Progenitor cell of endocrine pancreas (in vitro differentiated cells): ENCODE results near the gene WDR5B. TPM values are rescaled to one million over a fixed set of nuclear protein-coding genes. Genes with fewer than 3 reads are reported as not detected.
A peak's percentile ranks its signal among the peaks of the same experiment; 100 is the strongest.
"Not testable (repeated sequence)": the region's sequence is repeated elsewhere in the genome, so short reads cannot be mapped to it uniquely, and the experiment has no call there.

ENCODE experiments used
- DNase-seq: peaks from one replicate; pipeline ENCODE4 v3.0.0; 2021; ENCODE audit warnings: low spot score; ENCODE audit not compliant: unreplicated experiment
- H3K27ac Mint-ChIP-seq: 2 replicates; pipeline ENCODE4 v1.8.0; 2021; ENCODE audit warnings: mild to moderate bottlenecking, moderate library complexity, mixed read lengths
- H3K27me3 Mint-ChIP-seq: 2 replicates; pipeline ENCODE4 v1.8.0; 2021; ENCODE audit warnings: mixed read lengths
- H3K36me3 Mint-ChIP-seq: 2 replicates; pipeline ENCODE4 v1.8.0; 2022; ENCODE audit warnings: mixed read lengths; ENCODE audit not compliant: insufficient read depth
- H3K4me1 Mint-ChIP-seq: 2 replicates; pipeline ENCODE4 v1.8.0; 2021; ENCODE audit warnings: low read depth, mixed read lengths
- H3K4me3 Mint-ChIP-seq: 2 replicates; pipeline ENCODE4 v1.8.0; 2021; ENCODE audit warnings: low read depth, mild to moderate bottlenecking, moderate library complexity, mixed read lengths
- H3K9me3 Mint-ChIP-seq: 2 replicates; pipeline ENCODE4 v1.8.0; 2021; ENCODE audit warnings: low read depth, mixed read lengths
- CTCF ChIP-seq: fragments of 200-600 bp; sonication (generic); IDR thresholded peaks from one replicate; pipeline ENCODE4 v1.5.0; 2021; ENCODE audit warnings: antibody characterized with exemption, mild to moderate bottlenecking; ENCODE audit not compliant: unreplicated experiment
- total RNA-seq: library from RNA; stranded (reverse); gene quantifications from 2 replicates; pipeline ENCODE4 v1.2.1, GENCODE V29; 2021

WDR5B gene
- total RNA-seq, 1 donor from 2014 or later, result 6.6 TPM

- no peak for DNase-seq
- H3K9me3 Mint-ChIP-seq, result no peaks in the 10 kb centered on the region
- no peak for TF ChIP-seq CTCF
- peak overlapping the region; percentile 20 for H3K27ac Mint-ChIP-seq
- no peak overlapping the region for H3K4me3 Mint-ChIP-seq
- H3K36me3 Mint-ChIP-seq, result peaks cover 17% of the 10 kb centered on the region
- H3K27me3 Mint-ChIP-seq, result no peaks in the 10 kb centered on the region
- H3K4me1 Mint-ChIP-seq, result peaks cover 44% of the 10 kb centered on the region
Measured at GRCh38 chr3:122366379-122366749, 49.5 kb downstream of the WDR5B start.

DNA sequence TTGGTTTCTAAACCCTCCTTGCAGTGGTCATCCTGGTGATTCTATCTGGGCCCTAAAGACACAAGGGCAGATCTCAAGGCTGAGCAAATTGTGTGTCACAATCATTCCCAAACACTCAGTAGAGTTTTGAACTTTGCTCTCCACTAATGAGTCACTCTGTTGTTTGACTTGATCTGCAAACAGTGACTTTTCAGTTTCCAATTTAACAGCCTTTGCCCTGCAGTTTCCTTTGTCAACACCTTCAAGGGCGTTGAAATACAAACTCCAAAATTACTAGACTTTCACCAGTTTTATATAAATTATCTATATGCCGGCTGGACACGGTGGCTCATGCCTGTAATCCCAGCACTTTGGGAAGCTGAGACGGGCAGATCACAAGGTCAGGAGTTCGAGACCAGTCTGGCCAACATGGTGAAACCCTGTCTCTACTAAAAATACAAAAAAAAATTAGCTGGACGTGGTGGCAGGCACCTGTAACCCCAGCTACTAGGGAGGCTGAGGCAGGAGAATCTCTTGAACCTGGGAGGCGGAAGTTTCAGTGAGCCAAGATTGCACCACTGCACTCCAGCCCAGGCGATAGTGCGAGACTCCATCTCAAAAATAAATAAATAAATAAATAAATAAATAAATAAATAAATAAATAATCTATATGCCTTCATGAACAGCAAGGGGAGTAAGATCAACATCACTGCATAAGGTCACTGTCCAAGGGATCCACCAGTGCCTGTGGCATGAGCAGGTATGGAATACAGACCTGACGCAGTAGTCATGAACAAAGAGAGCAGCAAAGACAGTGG lies 50.1 kb downstream of the WDR5B start:
- H3K9me3 Mint-ChIP-seq, H3K27me3 Mint-ChIP-seq, DNase-seq: not testable (repeated sequence)
- H3K4me3 Mint-ChIP-seq, result peak overlapping the region; percentile 19
- H3K36me3 Mint-ChIP-seq, result peaks cover 16% of the 10 kb centered on the region
- peak overlapping the region; percentile 96 for H3K27ac Mint-ChIP-seq
- H3K4me1 Mint-ChIP-seq, result peaks cover 44% of the 10 kb centered on the region

- Mint-ChIP-seq H3K4me3 (no peak overlapping the region), H3K27ac (peak overlapping the region; percentile 96), H3K27me3 (no peaks in the 10 kb centered on the region), H3K36me3 (peaks cover 16% of the 10 kb centered on the region), H3K9me3 (no peaks in the 10 kb centered on the region), H3K4me1 (peaks cover 44% of the 10 kb centered on the region)
- no peak for TF ChIP-seq CTCF
- no peak for DNase-seq
Measured at GRCh38 chr3:122365073-122365472, 50.8 kb downstream of the WDR5B start.

GRCh38 chr3:122364490-122364889 lies 51.4 kb downstream of the WDR5B start:
- H3K4me3 Mint-ChIP-seq, result no peak overlapping the region
- H3K4me1 Mint-ChIP-seq, result peaks cover 44% of the 10 kb centered on the region
- peaks cover 16% of the 10 kb centered on the region for H3K36me3 Mint-ChIP-seq
- no peaks in the 10 kb centered on the region for H3K9me3 Mint-ChIP-seq
- DNase-seq, result no peak
- no peak for TF ChIP-seq CTCF
- H3K27me3 Mint-ChIP-seq, result no peaks in the 10 kb centered on the region
- peak overlapping the region; percentile 96 for H3K27ac Mint-ChIP-seq

Other genes starting within 250 kb of the WDR5B start
- 2.3 and 2.5 TPM in 2 replicates for gene CASR, start 232.4 kb downstream of the WDR5B start, total RNA-seq
- not detected in 2 replicates for gene CSTA, start 90.8 kb downstream of the WDR5B start, total RNA-seq
- 53.5 and 55.4 TPM in 2 replicates for gene MIX23, start 32.8 kb downstream of the WDR5B start, total RNA-seq
- gene FAM162A, start 31.9 kb downstream of the WDR5B start, total RNA-seq, result 52.5 and 61.3 TPM in 2 replicates
- 82.5 and 85.5 TPM in 2 replicates for gene KPNA1, start 98.9 kb upstream of the WDR5B start, total RNA-seq
- gene PARP9, start 148.2 kb upstream of the WDR5B start, total RNA-seq, result 11.3 and 11.5 TPM in 2 replicates
- 13.0 and 14.5 TPM in 2 replicates for gene DTX3L, start 148.3 kb upstream of the WDR5B start, total RNA-seq
- 0.55 TPM in 2 replicates for gene PARP15, start 161.6 kb upstream of the WDR5B start, total RNA-seq